Measurements from ENCODE around the gene FGFR1OP2. TPM values are rescaled to one million over a fixed set of nuclear protein-coding genes. Genes with fewer than 3 reads are reported as not detected.

FGFR1OP2 gene
- total RNA-seq, 2 experiments from 2014 or later = 49.1 to 50.5 TPM

Other genes with a start within 250 kb of the FGFR1OP2 start
- gene ITPR2, start 105.3 kb upstream of the FGFR1OP2 start, total RNA-seq = 10 to 100 TPM; 27.0 to 28.6 TPM
- gene INTS13, start 489 bp upstream of the FGFR1OP2 start, total RNA-seq = 10 to 100 TPM; 70.0 to 80.6 TPM
- gene TM7SF3, start 75.9 kb downstream of the FGFR1OP2 start, total RNA-seq = 10 to 100 TPM; 38.8 to 45.7 TPM
- gene MED21, start 84.1 kb downstream of the FGFR1OP2 start, total RNA-seq = 10 to 100 TPM; 27.5 to 30.5 TPM
- gene C12orf71, start 144.1 kb downstream of the FGFR1OP2 start, total RNA-seq = not detected